ENCODE results near the gene TSPAN15.
A peak's percentile ranks its signal among the peaks of the same experiment; 100 is the strongest.

Gene TSPAN15

DNA sequence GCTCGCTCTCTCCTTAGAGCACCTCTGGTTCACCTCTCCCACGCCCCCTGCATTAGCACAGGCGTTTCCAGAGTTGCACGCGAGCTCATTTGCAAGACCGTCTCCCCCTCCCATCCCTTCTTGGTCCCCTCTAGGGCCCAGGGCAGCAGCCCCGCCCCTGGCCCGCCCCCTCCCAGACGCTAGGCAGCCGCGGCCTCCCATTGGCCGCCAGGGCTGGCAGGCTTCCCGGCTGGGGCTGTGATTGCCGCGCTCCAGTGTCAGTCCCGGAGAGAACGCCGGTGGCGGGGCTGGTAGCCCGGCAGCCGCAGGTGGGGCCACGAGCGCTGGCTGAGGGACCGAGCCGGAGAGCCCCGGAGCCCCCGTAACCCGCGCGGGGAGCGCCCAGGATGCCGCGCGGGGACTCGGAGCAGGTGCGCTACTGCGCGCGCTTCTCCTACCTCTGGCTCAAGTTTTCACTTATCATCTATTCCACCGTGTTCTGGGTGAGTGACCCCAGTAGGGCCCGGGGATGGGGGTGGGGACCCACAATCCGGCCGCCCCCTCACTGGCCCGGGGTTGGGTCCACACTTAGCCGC is at the start of gene TSPAN15:
Gene TSPAN15, plus strand, starts transcription at position 257 of the 575 bp plus-strand sequence. Its CDS starts 130 bp downstream, at position 387.
- peak; percentile 93 for DNase-seq

DNA sequence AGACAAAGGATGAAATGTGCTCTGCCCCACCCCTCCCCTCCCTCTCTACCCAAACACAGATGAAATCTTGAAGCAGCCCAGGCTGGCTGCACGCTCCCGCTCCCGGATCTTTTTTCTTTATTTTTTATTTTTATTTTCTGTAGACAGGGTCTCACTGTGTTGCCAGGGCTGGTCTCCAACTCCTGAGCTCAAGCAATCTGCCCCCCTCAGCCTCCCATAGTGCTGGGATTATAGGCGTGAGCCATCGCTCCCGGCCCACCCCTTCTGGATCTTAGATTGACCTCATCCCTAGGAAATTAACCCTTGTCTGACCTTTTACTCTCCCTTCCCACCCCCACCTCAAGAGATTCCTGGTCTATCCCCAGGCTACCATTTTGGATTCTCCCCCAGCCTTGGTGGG is 48.9 kb upstream of the TSPAN15 start:
- no peak for DNase-seq

DNA sequence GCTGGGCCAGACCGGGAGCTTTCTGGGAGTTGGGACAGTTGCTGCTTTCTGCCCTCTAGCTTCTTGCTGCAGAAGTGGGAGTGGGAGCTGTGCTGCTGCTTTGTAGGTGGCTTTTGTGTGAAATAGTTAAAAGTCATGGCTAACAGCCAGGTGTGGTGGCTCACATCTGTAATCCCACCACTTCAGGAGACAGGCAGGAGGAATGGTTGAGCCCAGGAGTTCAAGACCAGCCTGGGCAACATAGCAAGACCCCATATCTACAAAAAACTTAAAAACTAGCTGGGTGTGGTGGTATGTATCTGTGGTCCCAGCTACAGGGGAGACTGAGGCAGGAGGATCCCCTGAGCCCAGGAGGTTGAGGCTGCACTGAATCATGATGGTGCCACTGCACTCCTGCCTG is 48.2 kb upstream of the TSPAN15 start:
- DNase-seq = no peak

DNA sequence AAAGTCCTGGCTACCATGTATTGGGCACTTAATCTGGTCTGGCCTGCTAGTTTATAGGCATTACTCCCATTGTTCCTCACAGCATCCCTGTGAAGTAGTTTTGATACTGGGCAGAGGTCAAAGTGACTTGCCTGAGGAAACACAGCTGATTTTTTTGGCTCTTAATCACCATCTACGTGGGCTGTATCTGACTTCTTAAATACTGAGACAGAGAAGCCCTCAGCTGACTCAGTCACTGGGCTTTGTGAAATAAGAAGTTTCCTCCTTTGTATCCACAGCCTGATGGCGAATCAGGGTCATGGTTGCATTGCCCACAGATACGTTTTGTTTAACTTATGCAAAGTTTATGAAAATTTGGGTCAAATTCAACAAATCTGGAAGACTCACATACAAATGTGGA is 47.7 kb upstream of the TSPAN15 start:
- no peak for DNase-seq

DNA sequence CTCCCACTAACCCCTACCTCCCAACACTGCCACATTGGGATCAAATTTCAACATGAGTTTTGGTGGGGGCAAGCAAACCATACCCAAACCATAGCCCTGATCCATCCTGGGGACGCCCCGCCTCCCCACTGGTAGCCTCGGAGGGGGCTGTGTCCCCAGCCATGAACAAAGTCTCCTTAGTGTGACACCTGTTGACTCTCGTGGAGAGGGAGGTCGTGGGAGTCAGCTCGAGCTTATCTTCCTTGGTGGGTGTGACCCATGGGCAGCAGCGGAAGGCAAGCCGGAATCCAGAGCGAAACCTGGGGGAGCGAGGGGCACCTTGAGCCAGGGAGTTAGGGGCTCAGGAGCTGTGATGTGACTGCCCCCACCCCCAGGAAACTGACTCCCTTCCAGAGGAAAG is 46.5 kb upstream of the TSPAN15 start:
- no peak for DNase-seq

DNA sequence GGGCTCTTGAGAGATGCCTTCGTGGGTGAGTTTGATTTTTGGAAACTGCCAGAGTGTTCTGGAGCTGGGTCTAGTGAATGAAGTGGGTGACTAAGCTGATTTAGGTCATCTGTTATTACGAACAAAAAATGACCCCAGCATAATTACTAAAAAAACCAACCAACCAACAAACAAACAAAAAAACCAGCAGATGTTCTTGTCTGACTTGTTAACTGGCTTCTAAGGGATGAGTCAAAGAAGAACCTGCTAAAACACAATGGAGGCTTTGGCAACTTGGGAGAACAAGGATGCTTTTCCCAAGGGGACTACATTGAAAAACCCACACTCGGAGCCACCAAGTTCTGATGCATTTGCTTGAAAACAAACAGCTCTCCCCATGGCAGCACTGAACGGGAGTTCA is 46.0 kb upstream of the TSPAN15 start:
- no peak for DNase-seq

DNA sequence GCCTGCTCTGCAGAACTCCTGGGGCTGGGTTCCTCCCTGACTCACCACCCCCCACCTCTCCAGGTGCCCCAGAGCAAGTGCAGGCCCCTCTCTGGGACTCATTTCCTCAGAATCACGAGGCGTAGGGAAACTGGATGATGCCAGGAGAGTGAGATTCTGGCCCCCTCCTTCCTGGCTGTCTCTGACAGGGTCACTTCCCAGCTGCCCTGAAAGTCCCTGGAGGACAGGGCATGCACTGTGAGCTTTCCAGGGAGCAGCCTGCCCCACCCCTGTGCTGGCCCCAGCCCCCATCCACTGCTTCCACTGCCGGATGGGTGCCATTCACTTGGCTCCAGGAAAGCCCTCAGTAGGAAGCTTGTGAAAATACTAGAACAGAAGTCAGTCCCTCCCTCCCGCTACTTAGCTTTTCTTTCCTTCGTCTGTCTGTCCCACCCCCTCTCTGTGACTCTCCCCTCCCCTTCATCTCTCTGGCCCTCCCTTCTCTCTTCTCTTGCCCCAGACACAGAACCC is 44.9 kb upstream of the TSPAN15 start:
- no peak for DNase-seq

DNA sequence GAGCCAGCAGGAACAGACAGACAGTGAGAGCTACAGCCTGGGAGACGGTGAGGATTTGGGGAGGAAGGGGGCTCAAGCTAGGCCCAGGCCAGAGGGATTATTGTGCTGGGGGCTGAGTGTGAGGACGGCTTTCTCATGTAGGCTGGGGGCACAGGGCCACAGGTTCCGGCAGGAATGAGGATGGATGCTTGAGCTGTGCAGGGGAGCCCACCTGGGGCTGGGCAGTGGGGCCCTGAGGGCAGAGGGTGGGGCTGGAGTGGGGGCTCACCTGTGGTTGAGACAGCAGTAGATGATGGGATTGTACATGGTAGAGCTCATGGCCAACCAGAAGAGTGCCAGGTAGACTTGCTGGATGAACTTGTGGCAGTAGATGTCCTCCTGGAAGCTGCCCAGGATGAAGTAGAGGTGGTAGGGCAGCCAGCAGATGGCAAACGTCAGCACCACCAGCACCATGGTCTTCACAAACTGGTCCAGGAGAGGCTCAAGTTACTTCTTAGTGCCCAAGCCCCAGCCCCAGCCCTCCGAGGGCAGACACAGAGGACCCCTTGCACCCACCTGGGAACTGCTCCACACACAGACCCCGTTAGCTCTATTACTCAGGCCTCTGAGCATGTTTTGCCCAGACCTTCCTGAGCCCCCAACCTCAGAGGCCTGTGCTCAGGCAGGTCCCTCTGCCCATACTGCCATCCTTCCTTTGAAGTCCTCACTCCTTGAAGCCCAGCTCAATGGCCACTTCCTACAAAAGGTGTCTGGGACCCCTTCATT is 44.3 kb upstream of the TSPAN15 start:
- DNase-seq = no peak

DNA sequence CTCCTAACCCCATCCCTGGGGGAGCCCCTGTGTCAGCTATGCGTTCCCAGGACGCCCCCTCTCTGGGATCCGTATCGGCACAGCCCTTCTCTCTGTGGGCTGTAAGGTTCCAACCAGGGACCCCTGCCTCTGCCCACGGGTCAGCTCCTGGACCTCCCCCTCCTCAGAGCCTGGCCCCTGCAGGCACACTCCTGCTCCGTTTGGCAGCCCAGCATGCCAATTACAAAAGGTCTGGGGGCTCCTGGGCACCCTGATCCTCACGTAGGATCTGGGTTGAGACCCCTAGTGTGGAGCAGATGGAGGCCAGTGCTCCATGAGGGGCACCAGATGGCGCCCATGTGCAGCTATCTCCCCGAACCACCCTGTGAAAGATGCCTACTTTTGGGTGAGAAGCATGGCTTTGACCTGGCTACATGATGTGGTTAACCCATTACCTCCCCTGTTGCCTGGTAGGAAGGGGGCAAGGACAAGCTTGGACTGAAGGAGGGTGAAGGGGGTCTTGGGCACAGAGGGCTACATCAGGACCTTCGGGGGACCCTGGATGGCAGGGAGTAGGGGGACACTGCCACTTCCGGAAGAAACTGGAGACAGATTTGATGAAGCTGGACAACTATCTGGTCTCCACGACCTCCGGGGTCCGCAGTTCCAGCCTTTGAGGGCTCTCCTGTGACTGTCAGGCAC is 43.5 kb upstream of the TSPAN15 start:
- peak; percentile 54 for DNase-seq

DNA sequence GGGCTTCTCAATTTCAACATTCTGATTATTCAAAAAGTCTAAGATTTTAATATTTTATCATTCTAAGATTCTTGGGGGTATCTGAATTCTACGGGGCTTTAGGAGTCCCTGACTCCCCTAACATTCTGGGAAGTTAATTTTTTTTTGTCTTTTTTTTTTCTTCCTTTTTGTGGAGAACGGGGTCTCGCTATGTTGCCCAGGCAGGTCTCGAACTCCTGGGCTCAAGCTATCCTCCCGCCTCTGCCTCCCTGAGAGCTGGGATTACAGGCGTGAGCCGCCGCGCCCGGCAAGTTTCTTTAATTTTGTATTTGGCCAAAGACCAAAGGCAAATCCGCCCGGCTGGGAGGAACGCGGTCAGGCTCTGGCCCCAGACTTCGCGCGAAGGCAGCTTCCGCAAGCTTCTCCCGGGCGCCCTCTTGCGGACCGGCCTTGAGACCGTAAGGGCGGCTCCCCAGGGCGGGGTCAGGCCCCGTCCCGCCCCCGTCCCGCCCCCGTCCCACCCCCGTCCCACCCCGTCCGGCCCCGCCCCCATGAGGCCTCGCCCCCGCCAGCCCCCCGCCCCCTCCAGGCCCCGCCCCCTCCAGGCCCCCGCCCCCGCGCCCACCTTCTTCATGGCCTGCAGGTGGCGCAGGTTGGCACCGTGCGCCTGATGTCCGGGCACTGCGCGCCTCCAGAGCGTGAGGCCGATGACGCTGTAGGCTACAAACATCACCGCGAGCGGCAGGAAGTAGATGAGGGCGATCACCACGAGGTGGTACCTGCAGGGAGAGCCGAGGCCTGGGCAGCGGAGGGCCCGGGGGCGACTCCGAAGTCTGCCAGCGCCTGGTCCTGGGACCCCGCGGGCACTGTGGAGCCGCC is 42.7 kb upstream of the TSPAN15 start:
- DNase-seq = peak; percentile 95

DNA sequence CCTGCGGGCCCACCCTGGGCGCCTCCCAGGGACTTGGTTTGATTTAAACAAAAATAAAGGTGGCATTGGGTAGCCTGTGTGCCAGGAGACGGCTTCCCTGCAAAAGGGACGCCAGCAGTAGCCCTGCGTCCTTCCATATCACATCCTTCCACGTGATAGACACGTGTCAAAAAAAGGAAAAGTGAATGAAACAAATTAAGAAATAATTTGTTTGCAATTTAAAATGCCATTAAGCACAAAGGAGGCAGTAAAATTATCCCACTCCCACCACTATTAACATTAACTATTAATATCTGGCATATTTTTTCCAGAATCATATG is 42.1 kb upstream of the TSPAN15 start:
- no peak for DNase-seq

DNA sequence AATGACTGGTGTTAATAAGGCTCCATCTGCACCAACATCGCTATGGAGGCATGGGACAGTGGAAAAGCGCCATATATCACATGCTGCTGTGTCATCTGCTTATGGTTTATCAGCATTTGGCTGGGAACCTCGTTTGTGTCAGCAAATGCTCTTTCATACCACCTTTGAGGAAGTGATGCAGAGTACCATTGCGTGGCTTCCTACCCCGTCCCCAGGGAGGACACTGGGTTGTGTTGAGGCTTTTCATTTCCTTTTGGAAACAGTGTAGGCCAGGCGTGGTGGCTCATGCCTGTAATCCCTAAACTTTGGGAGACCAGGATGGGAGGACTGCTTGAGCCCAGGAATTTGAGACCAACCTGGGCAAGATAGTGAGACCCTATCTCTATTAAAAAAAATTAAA is 41.3 kb upstream of the TSPAN15 start:
- DNase-seq = no peak

DNA sequence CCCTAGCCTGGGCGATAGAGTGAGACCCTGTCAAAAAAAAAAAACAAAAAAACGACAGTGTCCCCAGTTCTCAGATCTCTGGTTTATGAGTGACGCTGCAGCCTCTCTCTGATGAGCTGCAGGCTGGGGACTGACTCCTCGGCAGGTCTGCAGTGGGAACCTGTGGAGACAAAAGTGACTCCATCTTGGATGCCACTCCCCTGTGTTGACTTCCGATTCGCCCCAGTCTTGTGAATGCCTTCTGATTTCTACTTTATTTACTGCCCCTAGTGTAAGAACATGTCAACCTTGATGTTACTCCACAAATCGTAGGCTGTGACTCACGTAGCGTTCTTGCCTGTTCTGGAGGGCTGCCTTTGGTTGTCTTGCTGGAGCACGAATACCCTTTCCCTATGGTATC is 40.8 kb upstream of the TSPAN15 start:
- no peak for DNase-seq

DNA sequence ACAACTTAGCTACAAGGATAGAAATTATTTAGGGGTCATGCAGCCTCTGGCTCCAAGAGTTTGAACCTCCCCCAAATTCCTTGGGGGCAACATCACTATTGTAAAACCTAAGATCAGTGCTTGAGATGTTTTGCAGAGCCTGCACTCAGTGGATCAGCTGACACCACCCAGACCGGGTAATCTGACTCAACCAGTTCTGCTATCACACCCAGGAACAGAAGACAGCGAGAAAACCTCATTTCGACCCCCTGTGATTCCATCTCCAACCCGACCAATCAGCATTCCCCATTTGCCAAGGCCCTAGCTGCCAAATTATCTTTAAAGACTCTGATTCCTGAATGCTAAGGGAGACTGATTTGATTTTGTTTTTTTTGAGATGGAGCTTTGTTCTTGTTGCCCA is 39.8 kb upstream of the TSPAN15 start:
- DNase-seq = no peak

DNA sequence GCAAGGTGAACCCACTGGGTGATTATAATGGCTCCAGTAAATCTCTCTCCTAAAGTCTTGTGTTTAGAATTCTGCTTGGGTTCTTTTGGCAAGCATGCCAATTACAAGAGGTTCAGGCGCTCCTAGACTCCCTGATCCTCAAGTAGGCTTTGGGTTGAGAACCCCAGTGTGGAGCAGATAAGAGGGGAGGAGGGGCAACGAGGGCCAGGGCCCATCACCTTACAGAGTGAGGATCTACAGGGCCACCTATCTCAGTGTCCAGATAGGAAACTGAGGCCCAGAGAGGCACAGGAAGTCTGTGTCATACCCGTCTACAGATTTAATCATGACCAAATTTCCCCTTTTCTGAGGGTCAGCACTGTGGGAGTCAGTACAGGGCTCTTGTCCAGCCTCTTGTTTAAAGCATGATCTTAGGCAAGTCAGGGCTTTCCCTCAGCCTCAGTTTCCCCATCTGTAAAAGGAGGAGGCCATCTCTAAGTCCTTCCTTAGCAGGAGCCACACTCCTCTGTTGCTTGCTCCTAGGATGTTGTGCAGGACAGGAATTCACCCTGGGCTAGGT is 39.0 kb upstream of the TSPAN15 start:
- DNase-seq = no peak

DNA sequence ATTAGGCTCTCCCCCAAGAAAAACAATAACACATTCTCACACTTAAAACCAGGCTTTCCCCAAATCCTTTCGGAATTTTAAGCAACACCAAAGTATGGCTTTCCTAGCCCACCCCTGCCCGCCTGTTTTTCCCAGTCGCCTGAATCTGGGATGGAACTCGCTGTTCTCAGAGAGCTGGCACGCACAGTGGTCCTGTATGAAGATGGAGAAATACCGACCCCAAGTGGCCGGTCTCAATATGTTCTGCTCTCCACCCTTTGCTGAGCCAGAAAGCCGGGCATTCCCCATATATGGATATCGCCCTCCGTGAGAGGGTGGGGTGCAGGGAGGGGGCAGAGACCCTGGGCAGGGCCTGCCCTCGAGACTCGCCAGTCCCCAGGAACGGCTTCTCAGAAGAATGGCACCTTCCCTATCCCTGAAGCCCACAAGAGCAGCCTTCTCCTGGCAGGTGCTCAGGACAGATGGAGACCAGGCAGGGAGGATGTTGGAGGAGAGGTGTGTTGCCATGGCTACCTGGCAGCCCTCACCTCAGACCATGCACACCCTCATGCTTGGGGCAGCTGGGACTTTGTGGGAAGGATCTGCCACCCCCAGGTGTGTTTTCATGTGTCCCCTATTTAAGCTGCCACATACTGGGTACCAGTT is 37.9 kb upstream of the TSPAN15 start:
- peak; percentile 73 for DNase-seq

DNA sequence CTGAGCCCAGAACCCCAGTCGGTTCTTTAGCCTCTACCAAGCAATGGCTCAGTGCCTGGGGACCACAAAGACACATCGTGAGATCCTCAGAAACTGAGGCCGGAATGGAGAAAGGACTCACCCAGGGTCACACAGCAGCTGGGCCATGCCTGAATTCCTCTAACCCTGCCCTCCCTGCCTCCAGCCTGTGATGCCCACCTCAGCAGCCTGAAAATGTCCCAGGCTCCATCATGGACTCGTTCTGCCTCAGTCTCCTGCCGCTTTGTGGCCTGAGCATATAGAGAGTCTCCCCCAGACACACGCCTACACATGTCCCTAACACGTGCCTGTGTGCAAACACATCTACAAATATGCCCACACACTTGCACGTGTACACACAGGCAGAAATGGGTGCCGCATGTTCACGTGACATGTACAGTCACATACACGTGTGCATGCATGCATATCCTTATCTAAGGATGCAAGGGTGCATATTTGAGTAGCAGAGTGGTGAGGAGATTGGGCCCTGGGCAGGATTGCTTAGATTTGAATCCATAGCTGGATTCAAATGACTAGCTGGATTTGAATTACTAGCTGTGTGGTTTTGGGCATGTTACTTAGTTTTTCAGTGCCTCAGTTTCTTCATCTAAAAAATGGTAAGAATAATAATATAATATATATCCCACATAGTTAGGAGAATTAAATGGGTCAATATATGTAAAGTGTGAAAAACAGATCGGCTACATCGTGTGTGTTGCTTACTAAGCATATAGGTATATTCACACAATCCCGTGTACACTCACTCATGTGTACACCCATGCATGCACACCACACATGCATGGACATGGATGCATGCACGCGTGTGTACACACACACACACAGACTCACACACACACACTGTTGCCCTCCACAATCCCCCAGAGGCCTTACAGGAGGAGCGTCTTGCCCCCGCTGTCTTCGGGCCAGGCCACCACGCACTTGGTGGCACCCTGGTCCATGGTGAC is 36.9 kb upstream of the TSPAN15 start:
- DNase-seq = no peak

DNA sequence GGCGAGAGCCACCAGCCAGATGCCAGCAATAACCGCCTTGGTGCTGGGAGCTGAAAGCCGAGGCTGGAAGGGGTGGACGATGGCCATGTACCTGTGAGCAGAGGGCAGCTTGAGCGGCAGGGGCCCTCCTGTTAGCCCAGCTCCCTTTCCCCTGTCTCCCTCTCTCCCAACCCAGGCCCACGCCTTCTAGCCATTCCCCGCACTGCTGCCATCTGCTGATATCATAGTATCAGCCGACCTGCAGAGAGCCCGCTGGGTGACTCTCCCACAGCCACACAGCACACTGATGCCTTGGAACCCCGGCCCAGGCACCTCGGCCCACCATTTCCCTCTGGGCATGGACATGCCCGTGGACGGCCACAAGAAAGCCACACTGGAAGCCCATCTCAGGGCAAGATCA is 36.2 kb upstream of the TSPAN15 start:
- no peak for DNase-seq

DNA sequence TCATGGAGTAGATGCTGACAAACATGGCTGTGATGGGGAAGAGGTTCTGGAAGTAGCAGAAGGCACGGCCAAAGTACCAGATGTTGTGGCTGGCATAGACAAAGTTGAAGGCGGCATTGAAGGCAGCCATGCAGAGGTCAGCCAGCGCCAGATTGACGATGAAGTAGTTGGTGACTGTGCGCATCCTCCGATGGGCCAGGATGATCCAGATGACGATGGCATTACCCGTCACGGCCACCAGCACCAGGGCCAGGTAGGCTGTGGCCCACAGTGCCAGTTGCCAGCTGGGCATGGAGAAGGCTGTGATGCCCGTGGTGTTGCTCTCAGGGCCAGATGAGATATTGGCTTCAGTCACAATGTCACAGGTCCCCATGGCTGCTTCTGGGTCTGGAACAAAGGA is 35.3 kb upstream of the TSPAN15 start:
- DNase-seq = no peak

DNA sequence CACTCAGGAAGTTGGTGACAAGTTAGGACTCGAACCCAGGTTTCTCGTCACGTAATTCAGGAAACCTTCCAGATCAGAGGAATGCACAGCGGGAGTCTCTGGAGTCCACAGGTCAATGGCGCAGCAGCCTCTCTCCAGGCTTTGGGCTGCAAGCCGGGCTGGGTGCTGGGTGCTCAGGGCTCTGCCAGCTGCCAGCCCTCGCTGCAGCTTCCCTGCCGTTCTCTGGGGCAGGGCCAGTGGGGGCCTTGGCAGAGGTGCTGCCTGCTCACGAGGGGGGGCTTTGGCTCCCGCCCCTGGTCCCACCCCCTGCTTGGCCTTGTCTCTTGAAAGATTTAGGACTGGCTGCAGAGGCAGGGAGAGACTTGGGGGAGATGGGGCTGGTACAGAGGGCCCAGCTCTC is 34.6 kb upstream of the TSPAN15 start, which contains the start of gene TACR2:
Gene TACR2, minus strand, starts transcription at position 224 of the 400 bp plus-strand sequence. CDS start 595 bp downstream, outside the sequence.
- DNase-seq = no peak

DNA sequence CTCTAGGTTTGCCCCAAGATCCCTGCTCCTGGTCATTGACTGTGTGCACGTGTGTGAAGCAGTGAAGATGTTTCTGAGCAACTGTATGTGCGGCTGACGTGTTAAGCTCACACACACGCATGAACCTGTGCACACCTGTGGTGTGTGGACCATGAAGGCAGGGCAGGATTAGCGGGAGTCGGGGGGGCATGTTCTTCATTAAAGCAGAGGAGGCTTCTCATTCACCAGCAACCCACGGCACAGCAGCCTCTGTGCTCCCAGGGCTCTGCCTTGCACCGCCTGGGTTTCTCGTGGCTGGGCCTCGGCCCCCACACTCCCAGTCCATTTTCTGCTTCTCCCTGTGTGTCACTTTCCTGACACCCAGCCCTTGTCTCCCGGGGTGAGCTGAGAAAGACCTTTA is 33.7 kb upstream of the TSPAN15 start:
- DNase-seq = no peak
